T follicular helper cell (primary cell): ENCODE measurements around the gene WDR88.
"Not testable (repeated sequence)": the region's sequence is repeated elsewhere in the genome, so short reads cannot be mapped to it uniquely, and the experiment has no call there.

Experiments
- DNase-seq: peaks from one replicate; pipeline ENCODE4 v3.0.0-alpha.2; 2020; ENCODE audit warnings: low read depth
- total RNA-seq, 2 experiments: gene quantifications; one replicate each; lab custom pipeline; 2026; lab: John Stamatoyannopoulos, UW

The WDR88 gene
- total RNA-seq: 0 to 0.04 reads per million in 2 experiments

GRCh38 chr19:33132021-33132420 is at the start of gene WDR88:
Gene WDR88 (plus strand): TSS chr19:33132114. CDS start chr19:33132170, 56 bp downstream.
- no peak for DNase-seq

- no peak for DNase-seq
These were observed 46.3 kb upstream of the WDR88 start for GRCh38 chr19:33085570-33086128.

- no peak for DNase-seq
These were observed 45.0 kb upstream of the WDR88 start for GRCh38 chr19:33086955-33087354.

GRCh38 chr19:33089010-33089409 is 42.9 kb upstream of the WDR88 start:
- no peak for DNase-seq

- no peak for DNase-seq
These were observed 41.7 kb upstream of the WDR88 start for GRCh38 chr19:33090179-33090578.

- no peak for DNase-seq
These were observed 38.3 kb upstream of the WDR88 start for GRCh38 chr19:33093420-33094210.

GRCh38 chr19:33094436-33095067 is 37.4 kb upstream of the WDR88 start:
- DNase-seq: no peak

GRCh38 chr19:33096005-33096404 is 35.9 kb upstream of the WDR88 start:
- DNase-seq: no peak

GRCh38 chr19:33098055-33098534 is 33.8 kb upstream of the WDR88 start:
- DNase-seq: no peak

- no peak for DNase-seq
These were observed 30.8 kb upstream of the WDR88 start for GRCh38 chr19:33100894-33101644.

GRCh38 chr19:33102893-33103292 is 29.0 kb upstream of the WDR88 start:
- DNase-seq: no peak

GRCh38 chr19:33108161-33108560 is 23.8 kb upstream of the WDR88 start:
- DNase-seq: no peak

- DNase-seq: no peak
These were observed 21.6 kb upstream of the WDR88 start for GRCh38 chr19:33110137-33110910.

GRCh38 chr19:33111587-33111986 is 20.3 kb upstream of the WDR88 start:
- no peak for DNase-seq

- DNase-seq: no peak
These were observed 17.6 kb upstream of the WDR88 start for GRCh38 chr19:33114312-33114711.

GRCh38 chr19:33117501-33117900 is 14.4 kb upstream of the WDR88 start:
- DNase-seq: no peak

GRCh38 chr19:33118643-33119042 is 13.3 kb upstream of the WDR88 start:
- DNase-seq: no peak

- DNase-seq: no peak
These were observed 7.5 kb upstream of the WDR88 start for GRCh38 chr19:33124207-33125098.

GRCh38 chr19:33125929-33126388 is 6.0 kb upstream of the WDR88 start:
- peak; percentile 29 for DNase-seq

GRCh38 chr19:33126712-33127111 is 5.2 kb upstream of the WDR88 start:
- not testable (repeated sequence) for DNase-seq
